ENCODE measurements around the gene CLIC6. TPM values are rescaled to one million over a fixed set of nuclear protein-coding genes. Genes with fewer than 3 reads are reported as not detected.

Gene CLIC6
- total and polyA plus RNA-seq, 2 of the 8 experiments (the other 6 are each of a cell fraction or from before 2014, with no cell fraction given): 0.42 to 1.3 TPM

DNA sequence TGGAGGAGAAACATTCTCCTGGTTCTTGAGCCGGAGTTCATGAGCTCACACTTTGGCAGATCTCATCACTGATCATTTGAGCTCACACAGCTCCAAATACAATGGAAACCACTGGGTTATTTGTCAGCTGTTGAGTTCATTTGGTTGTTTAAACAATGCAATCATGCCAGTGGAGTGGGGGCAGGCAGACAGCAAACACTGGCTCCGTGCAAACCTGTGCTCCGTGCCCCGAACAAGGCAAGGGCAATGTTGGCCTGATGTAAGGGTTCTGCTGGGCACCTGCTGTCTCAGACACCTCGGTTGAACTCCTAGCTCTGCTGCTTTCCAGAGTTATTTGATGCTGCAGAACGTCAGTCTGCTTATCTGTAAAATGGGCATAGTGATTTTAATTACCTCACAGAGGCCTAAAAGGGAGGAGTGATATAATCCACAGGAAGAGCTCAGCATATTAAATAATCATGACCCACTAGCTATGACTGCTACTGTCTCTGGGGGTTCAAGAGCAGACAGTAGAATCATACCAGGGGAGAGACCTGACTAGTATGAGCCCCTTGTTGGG, 20.0 kb upstream of the CLIC6 start (continued):
- TF ChIP-seq CHD7 (IDR thresholded peaks at IDR 0.05; ENCODE audit: insufficient replicate concordance, low read length): no peak
- no peak for TF ChIP-seq CBX5 (IDR thresholded peaks at IDR 0.05; ENCODE audit: low read depth, low read length)
- no peak for TF ChIP-seq NANOG (IDR thresholded peaks at IDR 0.05; ENCODE audit: insufficient read depth, low read depth, low read length, poor library complexity, severe bottlenecking)
- no peak for TF ChIP-seq SP4 (IDR thresholded peaks at IDR 0.05; ENCODE audit: low read length)
